NCI-H146 treated with DMSO at 0.1 percent for 48 hours (cell line): ENCODE data around the gene KIF16B.

Experiments
- DNase-seq: peaks from one replicate; lab custom pipeline; 2025; ENCODE audit not compliant: unreplicated experiment; lab: John Stamatoyannopoulos, UW

The KIF16B gene

GRCh38 chr20:16556301-16556700 lies 16.9 kb downstream of the KIF16B start:
- no peak for DNase-seq

GRCh38 chr20:16555754-16556153 lies 17.5 kb downstream of the KIF16B start:
- no peak for DNase-seq

DNA sequence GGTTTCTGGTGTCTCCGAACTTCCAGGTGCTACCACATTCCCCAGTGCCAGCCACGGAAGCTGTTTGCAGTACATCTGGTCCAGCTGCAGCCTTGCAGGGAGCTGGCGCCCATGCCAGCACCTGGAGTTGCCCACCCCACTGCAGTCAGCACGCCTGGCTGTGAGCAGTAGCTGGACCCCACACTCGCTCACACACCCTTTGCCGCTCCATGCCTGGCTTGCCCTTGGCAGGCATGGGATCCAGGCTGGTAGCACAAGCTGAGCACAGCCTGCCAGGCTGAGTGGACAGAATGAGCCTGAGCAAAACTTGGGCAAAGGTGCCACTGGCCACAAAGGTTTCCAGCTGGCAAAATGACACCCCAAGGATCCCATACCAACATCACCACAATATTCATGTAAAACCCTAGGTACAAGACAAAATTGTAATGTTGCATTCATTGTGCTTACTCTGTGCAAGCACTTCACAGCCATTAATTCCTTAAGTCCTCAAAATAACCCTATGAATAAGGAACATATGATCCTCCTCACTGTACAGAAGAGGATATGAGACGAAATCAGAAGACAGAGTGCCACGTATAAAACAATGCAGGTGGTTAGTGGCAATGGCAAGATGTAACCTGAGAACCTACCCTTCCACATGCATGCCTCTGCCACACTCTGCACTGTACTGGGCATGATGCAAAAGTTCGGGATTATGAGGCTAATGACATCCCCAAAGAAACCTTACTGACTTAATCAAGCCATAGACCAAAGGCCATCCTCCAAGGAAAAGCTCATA lies 18.3 kb downstream of the KIF16B start:
- DNase-seq: no peak

- no peak for DNase-seq
Observed at GRCh38 chr20:16553684-16554083, 19.6 kb downstream of the KIF16B start.

- no peak for DNase-seq
Observed at GRCh38 chr20:16553101-16553500, 20.1 kb downstream of the KIF16B start.

- DNase-seq: no peak
Observed at GRCh38 chr20:16552015-16552414, 21.2 kb downstream of the KIF16B start.

- DNase-seq: no peak
Observed at GRCh38 chr20:16551607-16552006, 21.6 kb downstream of the KIF16B start.

- DNase-seq: no peak
Observed at GRCh38 chr20:16548068-16548672, 25.1 kb downstream of the KIF16B start.

DNA sequence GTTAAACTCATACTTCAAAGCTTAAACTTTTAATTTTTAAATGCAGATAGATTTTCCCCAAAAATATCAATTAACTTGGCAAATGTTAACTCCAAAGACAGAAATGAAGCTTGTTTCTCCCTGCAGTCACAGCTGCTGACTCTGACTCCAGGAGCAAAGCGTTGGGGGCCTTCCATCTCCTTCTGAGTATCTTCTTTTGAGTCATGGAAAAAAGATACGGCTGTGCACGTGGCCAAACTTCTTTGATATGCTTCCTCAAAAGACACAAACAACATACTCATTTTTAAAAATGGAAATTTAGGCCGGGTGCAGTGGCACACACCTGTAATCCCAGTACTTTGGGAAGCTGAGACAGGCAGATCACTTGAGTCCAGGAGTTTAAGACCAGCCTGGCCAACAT lies 28.3 kb downstream of the KIF16B start:
- DNase-seq: no peak

- DNase-seq: no peak
Observed at GRCh38 chr20:16542477-16542876, 30.8 kb downstream of the KIF16B start.

DNA sequence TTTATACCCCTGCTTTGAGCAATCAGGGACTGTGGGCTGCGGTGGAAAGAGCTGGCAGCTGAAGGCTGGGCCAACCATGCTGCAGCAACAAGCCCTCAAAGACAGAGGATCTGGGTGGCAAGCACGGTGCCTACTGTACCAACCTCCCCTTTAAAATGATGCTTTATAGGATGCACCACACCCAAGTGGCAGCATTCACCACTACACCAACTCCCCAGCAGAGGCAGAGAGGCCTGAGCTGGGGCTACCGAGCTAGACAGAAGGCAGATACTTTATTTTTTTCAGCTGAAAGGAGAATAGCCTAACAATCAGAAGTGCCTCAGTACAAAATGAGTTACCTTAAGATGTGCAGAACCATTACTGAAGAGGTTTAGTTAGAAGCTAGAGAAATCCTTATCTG lies 31.4 kb downstream of the KIF16B start:
- no peak for DNase-seq

DNA sequence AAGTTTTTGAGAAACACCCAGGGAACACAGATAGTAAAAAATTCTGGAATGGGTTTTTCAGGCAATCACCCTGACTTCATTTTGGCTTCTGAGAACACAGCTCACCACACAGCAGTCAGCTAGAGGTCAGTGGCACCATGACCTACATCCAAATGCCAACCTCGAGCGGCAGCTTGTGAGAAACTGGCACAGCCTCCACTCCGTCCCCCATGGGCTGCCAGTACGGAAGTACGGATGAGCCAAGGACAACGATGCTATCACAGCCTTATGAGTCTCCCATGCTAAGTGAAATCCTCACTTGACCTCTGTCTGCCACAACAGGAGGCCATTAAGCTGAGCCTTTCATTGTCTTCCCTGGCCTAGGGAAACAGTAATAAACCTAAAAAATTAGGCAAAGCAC lies 32.0 kb downstream of the KIF16B start:
- no peak for DNase-seq

DNA sequence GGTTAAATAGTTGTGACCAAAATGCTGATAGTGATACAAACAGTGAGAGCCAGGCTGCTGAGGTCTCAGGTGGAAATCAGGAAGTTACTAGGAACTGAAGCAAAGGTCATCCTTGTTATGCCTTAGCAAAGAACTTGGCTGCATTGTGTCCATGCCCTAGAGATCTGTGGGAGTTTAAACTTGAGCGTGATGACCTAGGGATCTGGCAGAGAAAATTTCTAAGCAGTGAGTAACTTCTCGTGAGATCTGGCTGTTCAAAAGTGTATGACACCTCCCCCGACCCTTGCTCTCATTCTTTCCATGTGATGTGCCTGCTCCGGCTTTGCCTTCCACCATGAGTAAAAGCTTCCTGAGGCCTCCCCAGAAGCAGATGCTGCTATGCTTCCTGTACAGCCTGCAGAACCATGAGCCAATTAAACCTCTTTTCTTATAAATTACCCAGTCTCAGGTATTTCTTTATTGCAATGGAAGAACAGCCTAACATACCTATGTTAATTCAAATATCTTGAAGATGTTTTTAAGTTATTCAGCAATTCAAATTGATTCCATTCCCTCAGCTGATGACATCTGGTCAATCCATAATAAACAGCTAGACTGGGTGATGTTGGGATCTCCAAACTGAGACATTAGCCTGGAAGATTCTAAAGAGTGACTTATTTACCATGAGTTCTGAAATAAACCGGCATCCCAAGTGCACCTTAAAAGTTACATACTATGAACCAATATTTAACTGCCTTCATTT lies 33.8 kb downstream of the KIF16B start:
- no peak for DNase-seq

- no peak for DNase-seq
Observed at GRCh38 chr20:16538779-16539178, 34.5 kb downstream of the KIF16B start.

DNA sequence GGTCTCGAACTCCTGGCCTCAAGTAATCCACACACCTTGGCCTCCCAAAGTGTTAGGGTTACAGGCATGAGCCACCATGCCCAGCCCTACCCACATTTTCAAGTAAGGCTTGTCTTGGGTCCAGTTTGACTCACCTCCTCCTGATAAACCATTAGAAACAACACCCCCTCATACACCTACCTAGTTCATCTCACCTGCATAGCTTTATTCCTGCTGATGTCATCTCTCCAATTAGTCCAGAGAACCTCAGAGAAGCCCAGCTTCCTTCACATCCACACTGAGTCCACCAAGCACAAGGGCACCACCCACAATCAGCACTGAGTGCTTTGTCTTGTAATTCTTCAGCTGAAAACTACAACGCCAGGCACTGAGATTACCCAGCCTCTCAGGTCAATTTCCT lies 35.3 kb downstream of the KIF16B start:
- DNase-seq: no peak

DNA sequence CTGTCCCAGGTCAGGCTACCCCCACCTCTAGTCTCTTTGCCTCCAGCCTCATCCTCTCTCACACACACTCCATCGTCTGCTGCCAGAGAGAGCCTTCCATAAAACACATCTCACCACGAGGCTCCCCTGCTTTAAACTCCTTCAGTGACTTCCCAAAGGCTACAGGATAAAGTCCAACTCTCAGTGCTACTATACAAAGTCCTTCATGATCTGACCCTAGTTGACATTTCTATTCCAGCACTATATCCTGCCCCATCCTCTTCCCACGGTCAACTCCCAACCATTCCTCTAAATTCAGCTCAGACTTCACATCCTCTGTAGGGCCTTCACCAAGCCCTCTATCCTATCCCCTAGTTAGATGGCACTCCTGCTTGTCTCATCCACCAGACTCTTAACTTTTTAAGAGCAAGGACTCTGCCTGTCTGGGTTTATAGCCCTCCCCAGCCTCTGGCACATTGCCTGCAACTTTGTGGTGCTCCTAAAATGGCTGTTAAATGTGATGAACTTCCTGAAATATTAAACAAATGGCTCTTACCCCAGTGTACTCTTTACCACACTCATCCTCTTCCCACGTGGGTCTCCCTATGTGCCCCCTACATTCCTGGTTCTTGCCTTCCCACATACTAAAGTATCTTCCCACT lies 36.1 kb downstream of the KIF16B start:
- no peak for DNase-seq

DNA sequence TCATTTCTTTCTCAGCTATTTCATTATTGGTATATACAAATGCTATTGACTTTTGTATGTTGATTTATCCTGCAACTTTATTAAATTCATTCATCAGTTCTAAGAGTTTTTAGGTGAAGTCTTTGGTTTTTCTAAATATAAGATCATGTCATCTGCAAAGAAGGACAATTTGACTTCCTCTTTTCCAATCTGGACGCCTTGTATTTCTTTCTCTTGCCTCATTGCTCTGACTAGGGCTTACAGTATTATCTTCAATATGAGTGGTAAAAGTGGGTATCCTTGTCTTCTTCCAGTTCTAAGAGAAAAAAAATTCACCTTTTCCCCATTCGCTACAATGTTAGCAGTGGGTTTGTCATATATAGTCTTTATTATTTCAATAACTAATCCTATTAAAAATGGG lies 38.0 kb downstream of the KIF16B start:
- DNase-seq: no peak

DNA sequence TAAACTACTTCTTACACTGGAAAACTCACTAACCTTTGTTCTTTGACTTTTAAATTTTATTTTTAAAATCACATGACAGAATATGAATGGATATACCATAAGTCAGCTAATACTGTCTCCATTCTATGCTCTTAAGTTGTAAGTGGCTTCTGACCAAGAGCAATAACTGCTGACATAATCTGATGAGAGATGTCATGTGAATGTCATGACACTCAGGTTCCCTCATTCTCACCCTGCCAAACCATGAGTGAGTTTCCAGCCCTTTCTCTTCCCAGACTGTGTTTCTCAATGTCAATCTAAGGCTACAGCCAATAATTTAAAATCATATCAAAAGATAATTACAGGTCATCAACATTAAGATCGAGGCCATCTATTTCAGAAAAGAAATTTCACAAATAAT lies 39.7 kb downstream of the KIF16B start:
- DNase-seq: no peak

- DNase-seq: no peak
Observed at GRCh38 chr20:16531485-16531884, 41.8 kb downstream of the KIF16B start.

DNA sequence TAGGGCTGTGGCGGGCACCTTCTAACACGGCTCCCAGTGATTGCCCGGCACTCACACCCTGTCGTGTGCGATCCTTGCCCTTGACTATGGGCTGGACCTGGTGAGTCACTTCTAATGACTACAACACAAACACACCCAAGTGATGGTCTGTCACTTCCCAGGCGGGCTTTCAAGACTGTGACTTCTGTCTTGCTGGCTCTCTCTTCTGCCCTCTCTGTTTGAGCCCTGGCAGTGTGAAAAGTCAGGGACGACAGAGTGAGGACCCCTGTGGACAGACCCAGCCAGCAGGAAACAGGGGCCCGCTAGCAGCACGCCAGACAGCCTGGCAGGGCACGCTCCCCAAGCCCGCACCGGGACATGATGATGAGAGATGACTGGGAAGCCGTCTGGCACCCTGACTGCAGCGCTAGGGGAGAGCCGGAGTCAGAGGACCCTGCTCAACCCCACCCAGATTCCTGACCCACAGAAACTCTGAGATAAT lies 43.0 kb downstream of the KIF16B start:
- DNase-seq: no peak

DNA sequence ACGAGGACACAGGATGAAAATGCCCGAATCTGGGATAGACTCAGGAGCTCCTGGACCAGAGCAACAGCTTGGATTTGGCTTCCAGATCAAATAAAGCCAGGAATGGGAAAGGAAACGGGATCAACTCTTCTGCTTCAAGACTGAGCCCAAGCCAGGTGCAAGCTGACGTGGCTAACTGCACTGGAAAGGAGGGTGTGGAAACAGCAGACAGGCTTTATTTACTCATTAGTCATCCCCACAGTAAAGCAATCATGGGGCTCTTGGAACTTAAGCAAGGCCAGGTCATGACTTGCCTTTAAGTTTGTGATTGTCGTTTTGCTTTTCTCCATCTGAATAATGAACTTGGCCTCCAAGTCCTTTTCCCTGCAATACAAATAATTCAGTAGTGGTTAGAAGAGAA lies 45.2 kb downstream of the KIF16B start:
- DNase-seq: no peak

GRCh38 chr20:16527438-16527837 lies 45.8 kb downstream of the KIF16B start:
- no peak for DNase-seq
